ENCODE measurements around the gene MPDZ.

The MPDZ gene

GRCh38 chr9:13267743-13268142 lies 11.7 kb downstream of the MPDZ start:
- no peak for TF ChIP-seq CTCF (conservative IDR thresholded peaks at IDR 0.05; ENCODE audit: control insufficient read depth, insufficient read depth, low read depth, low read length)
- H3K4me3 ChIP-seq (ENCODE audit: control insufficient read depth, low read depth, low read length) = no peak overlapping the region
- DNase-seq (ENCODE audit: low read depth) = peak; percentile 93

GRCh38 chr9:13266167-13266566 lies 13.3 kb downstream of the MPDZ start:
- no peak overlapping the region for H3K4me3 ChIP-seq (ENCODE audit: control insufficient read depth, low read depth, low read length)
- DNase-seq (ENCODE audit: low read depth) = peak; percentile 84
- TF ChIP-seq CTCF (conservative IDR thresholded peaks at IDR 0.05; ENCODE audit: control insufficient read depth, insufficient read depth, low read depth, low read length) = no peak

GRCh38 chr9:13264788-13265187 lies 14.7 kb downstream of the MPDZ start:
- no peak for TF ChIP-seq CTCF (conservative IDR thresholded peaks at IDR 0.05; ENCODE audit: control insufficient read depth, insufficient read depth, low read depth, low read length)
- H3K4me3 ChIP-seq (ENCODE audit: control insufficient read depth, low read depth, low read length) = no peak overlapping the region
- no peak for DNase-seq (ENCODE audit: low read depth)

GRCh38 chr9:13263511-13263910 lies 16.0 kb downstream of the MPDZ start:
- no peak overlapping the region for H3K4me3 ChIP-seq (ENCODE audit: control insufficient read depth, low read depth, low read length)
- DNase-seq (ENCODE audit: low read depth) = peak; percentile 19
- no peak for TF ChIP-seq CTCF (conservative IDR thresholded peaks at IDR 0.05; ENCODE audit: control insufficient read depth, insufficient read depth, low read depth, low read length)

GRCh38 chr9:13252852-13253251 lies 26.6 kb downstream of the MPDZ start:
- H3K4me3 ChIP-seq (ENCODE audit: control insufficient read depth, low read depth, low read length) = no peak overlapping the region
- TF ChIP-seq CTCF (conservative IDR thresholded peaks at IDR 0.05; ENCODE audit: control insufficient read depth, insufficient read depth, low read depth, low read length) = no peak
- DNase-seq (ENCODE audit: low read depth) = no peak

GRCh38 chr9:13244181-13244580 lies 35.3 kb downstream of the MPDZ start:
- DNase-seq (ENCODE audit: low read depth) = no peak
- no peak overlapping the region for H3K4me3 ChIP-seq (ENCODE audit: control insufficient read depth, low read depth, low read length)
- TF ChIP-seq CTCF (conservative IDR thresholded peaks at IDR 0.05; ENCODE audit: control insufficient read depth, insufficient read depth, low read depth, low read length) = no peak

- DNase-seq (ENCODE audit: low read depth) = no peak
- no peak for TF ChIP-seq CTCF (conservative IDR thresholded peaks at IDR 0.05; ENCODE audit: control insufficient read depth, insufficient read depth, low read depth, low read length)
- H3K4me3 ChIP-seq (ENCODE audit: control insufficient read depth, low read depth, low read length) = no peak overlapping the region
These were observed 38.2 kb downstream of the MPDZ start for GRCh38 chr9:13241283-13241682.
